Activated CD8-positive, alpha-beta memory T cell treated with anti-CD3 and anti-CD28 coated beads, Interleukin-2, amount 50 U/mL, for 4 hours (primary cell): ENCODE data around the gene MPEG1.

ENCODE experiments used
- DNase-seq: peaks from one replicate; pipeline ENCODE4 v3.0.0-alpha.2; 2020

Gene MPEG1, protein sequence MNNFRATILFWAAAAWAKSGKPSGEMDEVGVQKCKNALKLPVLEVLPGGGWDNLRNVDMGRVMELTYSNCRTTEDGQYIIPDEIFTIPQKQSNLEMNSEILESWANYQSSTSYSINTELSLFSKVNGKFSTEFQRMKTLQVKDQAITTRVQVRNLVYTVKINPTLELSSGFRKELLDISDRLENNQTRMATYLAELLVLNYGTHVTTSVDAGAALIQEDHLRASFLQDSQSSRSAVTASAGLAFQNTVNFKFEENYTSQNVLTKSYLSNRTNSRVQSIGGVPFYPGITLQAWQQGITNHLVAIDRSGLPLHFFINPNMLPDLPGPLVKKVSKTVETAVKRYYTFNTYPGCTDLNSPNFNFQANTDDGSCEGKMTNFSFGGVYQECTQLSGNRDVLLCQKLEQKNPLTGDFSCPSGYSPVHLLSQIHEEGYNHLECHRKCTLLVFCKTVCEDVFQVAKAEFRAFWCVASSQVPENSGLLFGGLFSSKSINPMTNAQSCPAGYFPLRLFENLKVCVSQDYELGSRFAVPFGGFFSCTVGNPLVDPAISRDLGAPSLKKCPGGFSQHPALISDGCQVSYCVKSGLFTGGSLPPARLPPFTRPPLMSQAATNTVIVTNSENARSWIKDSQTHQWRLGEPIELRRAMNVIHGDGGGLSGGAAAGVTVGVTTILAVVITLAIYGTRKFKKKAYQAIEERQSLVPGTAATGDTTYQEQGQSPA

DNA sequence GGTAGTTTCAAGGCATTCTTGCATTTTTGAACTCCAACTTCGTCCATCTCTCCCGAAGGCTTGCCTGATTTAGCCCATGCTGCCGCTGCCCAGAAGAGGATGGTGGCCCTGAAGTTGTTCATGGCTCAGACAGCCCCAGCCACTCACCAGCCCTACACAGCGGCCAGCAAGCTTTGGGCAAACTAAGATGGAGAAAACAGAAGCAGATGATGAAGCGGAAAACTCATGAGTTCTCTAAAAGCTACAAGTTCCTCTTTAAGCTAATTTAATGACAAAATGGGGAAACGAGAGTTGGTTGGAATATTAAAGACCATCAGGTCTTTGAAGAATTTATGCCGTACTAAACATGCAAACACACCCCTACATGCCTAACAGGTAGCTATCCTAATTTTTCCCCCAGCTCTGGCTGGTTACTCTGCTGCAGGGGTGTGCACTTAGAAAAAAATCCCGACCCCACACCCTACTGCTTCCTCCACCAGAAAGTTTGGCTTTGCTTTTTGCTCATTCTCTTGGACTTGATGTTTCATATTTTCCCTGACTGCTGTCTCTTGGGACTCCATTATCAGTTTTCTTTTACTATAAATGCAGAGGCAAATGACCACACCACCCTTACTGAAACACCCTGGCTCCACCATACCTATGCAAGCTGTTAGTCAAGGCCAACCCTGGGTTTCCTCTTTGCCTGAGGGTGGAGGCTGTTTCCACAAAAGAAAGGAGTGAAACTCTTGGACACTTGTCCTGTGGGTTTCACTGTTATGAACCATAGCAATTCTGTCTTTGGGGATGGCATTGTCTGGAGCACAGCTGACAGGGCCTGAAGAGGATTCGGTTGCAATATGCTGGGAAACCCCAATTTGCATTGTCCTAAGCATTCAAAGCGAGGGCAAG, at the start of gene MPEG1:
Gene MPEG1 (minus strand): TSS at position 184 of the 888 bp plus-strand sequence. CDS start 62 bp downstream, at position 122.
- DNase-seq: no peak

DNA sequence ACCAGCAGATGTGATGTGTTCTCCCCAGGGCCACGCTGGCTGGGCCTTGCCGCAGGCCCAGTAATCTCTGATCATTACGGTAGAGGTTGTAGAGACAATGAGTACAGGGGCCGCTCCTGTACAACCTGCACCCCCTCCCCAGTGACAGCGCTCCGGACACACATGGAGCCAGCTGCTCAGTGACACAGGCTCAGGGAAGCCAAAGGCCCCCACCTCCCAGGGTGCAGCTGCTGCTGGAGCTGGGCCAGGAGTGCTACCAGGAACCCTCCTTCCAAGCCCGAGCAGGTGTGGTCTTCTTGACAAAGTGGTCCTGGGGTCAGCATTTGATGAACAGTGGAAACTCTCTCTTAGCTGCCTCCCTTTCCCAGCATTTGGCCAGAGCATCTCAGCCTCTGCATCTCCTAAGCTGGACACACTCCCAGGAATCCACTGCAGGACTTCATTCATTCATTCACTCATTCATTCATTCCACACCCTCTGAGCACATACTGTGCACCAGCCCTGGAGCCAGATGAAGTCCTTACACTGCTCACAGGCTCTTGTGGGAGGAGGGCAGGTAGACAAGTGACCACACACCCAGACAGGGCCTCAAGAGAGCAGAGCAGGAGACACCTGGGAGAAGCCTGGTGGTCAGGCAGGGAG, 49.6 kb upstream of the MPEG1 start:
- no peak for DNase-seq

DNA sequence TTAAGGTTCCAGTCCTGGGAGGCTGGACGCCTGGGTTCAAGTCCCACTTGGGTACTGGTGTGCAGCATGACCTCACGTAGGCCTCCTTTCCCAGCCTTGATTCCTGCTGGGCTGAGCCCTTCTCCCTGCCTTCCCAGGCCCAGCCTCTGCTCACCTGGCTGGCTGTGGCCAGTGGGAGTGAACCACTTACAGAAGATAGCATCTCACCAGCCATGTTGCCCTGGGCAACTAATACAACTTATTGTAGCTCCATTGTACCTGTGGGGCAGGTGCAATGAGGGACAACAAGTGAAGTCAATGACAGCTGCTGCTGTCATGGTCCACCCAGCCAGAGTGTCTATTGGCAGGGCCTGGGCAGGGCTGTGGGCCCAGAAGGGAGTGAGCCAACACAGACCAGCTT, 48.4 kb upstream of the MPEG1 start:
- DNase-seq: no peak

DNA sequence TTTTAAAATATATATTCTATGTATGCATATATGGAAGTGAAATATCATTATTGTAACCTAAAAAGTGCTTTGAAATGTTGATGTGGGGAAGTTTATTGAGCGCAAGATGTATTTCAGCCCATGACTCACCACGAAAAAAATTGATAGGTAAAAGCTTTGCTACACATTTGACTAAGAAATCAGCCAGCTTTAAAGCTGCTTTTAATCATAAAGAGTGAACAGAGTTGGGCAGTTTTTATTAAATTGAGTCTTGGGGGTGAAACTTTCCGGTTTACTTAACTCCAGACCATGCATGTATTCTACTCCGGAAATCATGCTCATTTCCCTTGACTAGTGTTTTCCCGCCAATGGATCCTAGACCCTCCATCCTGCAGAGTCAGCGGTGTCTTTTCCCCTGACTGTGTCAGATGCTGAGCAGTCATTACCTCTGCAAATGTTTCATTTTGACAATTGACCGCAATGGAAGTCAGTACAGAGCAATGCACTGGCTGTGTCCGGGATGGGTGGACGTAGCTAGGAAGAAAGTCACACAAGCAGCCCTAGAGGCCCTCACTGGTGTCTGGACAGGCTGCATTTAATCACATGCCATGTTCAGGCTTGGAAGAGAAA, 47.2 kb upstream of the MPEG1 start:
- no peak for DNase-seq

DNA sequence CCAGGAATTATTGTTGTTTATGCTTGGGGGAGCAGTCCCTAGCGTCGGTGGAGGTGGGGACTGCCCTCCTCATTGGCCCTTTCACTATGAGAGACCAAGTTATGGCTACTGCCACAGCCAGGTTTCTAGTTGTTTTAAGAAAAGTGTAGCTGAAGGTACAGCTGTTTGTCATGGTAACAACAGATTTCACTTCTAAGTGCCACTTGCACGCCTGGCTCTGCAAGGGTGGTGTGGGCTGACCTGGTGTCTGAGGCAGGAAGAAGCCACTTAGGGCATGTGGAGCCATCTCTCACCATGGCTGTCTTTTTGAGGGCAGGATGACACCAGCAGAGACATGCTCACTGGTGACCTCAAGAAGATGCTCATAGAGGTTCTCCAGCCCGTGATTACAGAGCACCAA, 46.3 kb upstream of the MPEG1 start:
- DNase-seq: no peak

DNA sequence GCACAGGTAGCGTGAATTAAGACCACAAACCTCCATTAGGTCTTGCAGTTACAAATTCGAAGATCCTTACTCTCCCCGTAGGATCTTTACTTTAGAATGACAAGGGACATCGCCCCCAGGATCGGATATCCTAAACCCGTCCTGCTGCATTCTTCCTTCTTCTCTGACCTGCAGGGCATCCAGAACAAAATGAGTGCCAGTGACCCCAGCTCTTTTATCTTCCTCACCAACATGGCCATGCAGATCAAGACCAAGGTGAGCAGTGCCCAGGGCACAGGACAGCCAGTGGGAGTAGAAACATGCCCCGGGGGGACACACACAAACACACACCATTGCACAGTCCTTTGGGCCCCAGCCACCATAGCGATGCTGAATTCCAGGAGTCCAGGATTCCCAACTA, 42.6 kb upstream of the MPEG1 start:
- DNase-seq: no peak

DNA sequence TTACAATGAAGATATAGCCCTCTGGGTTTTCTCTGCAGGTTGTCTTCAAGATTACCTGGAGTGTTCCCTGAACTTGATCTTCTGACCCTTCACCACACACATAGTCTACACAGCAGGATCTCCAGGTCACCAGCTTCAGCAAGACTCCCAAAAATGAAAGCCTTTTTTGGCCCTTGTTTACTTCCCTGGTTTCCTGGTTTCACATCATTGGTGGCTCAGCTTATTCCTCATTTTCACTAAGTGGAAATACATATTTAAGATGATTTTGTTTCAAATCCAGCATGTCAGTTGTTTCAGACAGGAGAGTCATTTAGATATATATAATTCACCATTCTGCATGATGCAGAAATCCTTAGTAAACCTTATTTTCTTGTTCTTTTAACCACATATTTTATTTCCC, 41.6 kb upstream of the MPEG1 start:
- DNase-seq: no peak

DNA sequence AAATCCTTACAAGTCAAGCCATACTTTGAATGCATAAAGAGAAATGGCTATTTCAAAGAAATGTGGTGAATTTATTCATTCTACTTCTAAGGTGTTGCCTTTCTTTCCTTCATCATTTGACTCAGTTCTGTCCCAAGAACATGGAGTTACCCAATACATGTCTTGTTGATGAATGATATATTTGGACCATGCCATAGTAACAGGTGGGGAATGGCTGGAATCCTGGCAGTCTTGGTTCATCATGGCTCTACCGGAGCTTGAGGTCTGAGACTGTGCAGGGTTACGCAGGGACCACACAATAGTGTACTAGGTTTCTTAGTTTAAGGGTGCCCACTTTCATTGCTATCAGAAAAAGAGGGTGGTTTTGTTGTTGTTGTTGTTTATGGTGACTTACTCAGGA, 40.3 kb upstream of the MPEG1 start:
- DNase-seq: no peak

DNA sequence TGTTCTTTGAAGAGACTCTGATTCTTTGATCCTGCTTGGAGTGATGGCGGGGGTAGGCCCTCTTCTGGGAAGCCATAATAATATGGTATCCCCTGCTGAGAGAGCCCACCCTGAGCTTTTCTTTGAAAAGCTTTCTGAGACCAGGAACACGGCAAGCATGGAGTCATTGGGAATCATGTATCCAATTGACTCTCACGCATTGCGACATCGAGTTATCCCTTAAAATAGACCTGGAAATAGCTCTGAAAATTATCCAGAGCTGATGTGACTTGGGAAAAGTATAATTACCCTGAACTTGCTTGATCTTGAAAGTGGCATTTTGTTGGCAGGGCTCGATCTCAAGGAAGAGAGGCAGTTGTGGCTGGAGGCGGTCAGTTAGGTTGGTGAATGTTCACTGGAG, 36.8 kb upstream of the MPEG1 start:
- DNase-seq: no peak

DNA sequence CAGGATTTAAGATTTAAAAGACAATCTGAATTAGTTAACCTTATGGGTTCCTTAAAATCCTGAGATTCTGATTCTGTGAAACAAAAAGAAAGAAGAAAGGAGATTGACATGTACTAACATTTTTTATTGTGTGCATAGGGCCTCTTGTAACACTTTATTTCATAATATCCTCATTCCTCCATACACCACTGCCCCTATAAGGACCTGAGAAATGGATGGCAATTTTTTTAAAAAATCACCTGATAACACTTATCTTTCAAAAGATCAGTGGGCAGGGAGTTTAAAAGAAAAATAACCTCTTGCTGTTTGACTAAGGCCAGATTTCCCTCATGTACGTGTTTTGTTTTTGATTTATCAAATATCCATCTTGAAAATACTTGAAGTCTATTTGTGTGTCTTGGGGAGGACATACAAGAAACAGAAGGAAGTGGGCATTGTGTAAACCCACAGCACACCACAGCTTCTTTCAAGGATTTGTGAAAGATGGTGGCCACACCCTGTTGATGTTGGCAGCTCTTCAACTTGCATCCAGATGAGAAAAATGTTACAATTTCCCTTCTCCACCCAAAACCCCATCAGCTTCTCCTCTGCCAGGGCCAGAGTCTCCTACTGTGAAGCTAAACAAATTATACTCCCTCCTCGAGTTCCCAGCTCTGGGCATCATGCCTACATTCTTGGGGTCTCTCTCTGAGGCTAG, 35.0 kb upstream of the MPEG1 start:
- DNase-seq: no peak

DNA sequence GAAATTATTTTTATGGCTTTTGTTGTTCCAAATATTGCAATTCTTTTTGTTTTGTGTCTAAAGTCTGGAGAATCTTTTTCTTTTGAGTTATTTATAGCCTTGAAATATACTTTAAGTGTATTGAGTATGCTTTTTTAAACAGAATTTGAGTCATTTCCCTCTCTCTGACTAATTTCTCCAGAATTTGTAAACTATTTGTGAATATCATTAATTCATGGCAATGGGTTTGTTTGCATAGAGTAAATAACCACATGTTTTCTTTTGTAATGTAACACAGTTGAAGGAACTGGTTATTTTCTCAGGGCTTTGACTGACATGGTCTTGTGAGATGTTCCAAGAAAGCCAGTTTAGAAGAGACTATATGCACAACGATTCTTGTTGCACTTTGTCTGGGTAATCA, 30.9 kb upstream of the MPEG1 start:
- no peak for DNase-seq

DNA sequence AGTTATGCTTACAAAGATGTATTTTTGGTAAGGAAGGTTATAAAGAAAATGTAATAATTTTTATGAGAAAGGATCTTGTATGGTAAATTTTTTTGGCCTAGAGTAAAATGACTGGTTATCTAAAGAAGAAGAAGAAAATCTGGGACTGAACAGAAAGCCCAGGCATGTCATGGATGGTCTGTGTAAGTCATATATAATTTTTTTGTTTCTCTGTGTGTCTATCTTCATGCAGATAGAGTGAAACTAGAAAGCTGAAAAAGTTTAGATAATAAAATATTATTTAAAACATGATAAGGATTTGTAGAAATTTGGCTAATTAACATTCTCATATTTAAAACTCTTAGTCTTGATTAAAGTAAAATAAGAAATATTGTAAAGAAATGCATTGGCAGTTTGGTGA, 27.6 kb upstream of the MPEG1 start:
- DNase-seq: no peak

DNA sequence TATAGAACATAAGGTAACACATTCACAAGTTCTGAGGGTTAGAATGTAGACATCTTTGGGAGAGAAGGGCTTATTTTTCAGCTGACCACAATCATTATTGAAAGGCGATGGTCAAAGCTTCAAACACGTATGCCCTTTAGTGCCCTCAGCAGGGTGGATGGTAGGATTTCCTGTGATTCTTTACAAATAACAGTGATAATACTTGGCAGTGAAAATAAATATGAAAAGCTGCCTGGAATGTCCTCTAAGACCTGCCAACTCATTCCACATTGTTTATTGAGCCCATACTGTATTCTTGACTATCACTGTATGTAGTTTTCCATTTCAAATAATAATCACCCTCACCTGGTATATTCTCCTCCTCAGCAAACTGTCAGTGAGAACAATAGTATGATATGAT, 13.7 kb upstream of the MPEG1 start:
- no peak for DNase-seq

DNA sequence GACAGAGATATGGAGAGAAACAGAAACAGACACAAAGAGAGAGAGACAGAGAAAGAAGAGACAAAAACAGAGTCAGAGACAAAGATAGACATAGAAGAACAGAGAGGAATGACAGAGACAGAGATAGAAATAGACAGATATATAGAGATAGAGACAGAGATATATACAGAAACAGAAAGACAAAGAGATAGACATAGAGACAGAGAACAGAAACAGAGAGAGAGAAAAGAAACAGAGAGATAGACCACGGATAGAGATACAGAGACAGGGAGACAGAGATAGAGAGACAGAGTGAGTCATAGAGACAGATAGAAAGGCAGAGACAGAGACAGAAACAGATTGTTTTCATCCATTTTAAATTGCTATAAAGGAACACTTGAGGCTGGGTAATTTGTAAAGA, 12.3 kb upstream of the MPEG1 start:
- DNase-seq: no peak

DNA sequence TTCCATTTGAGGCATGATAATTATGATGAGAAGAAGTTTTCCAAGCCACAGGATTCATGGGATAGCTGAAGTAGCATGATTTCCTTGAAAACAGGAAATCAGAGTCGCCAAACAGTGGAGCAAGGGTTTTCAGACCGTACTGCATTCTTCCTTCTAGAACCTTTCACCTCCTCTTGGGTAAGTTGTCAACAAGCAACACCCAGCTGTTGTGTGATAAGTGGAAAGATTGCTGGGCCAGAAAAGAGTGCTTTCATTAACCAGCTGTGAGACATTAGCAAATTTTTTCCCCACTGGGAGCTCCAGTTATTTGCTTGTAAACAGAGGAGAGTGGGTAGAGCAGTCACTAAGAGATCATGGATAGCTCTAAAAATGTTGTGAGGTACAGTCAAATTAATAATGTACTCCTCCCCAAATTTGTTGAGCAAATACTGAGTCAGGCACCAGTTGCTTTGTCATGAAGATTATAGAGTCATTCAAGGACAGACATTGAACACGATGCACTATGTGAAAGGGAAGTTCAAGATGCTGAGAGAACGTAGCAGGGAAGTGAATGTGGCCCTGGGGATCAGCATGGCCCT, 11.7 kb upstream of the MPEG1 start:
- DNase-seq: no peak

DNA sequence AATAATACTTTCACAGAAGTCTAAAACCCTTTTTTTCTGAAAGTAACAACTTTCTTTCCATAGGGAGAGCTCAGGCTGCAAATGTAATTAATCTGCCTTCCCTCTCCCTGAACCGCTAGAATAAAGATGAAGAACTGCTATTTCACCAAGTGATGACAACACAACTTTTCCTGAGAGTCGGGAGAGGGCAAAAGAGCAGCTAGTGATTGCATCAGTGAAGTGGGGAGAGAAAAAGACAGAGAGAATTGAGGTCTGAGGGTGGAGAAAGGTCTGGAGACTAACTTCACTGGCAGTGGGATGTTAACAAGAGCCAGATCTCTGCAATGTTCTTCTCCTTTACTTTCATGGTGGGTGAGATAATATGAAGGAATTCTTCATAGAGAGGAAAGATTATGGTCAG, 10.9 kb upstream of the MPEG1 start:
- no peak for DNase-seq

DNA sequence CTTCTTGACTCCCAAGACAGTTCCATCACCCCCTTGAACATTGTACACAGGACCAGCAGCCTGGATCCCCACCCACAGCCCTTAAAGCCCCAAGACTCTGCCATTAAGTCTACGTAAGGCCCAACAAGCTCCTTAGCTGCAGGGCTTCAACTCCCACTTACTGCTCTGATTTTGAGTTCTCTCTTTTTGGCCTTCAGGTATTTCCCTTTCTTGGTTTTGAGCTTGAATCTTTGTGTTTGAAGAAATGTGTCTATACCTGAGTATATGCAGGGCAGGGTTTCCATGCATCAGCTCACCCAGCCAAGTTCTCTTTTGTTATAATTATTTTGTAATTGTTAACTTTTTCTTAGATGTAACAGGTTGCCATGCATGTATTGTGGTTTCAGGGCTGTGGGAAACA, 10.4 kb upstream of the MPEG1 start:
- no peak for DNase-seq

DNA sequence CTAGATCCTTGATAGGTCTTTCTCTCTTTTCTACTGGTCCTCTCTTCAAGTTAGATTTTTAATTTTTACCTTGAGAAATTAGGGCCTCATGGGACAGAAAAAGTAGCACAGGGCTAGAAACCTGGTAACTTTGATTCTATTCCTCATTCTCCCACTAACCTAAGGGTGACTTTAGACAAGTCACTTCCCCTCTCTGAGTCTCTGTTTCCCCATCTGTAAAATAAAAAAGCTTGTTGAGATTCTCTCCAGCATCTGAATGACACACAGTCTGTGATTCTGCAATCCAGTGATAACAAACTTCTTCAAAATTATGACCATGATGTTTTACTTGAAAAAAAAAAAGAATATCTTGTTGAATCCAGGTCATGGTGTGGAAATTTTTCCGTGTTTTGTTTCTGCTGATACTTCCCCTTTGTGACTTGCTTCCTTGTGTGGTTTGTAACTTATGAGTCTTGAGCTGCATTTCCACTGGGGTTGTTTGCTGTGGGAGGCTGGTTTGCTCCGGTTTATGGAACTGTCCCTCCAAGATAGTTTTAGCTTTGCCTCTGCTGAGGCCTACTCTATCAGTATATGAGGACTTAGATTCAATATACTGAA, 9.8 kb upstream of the MPEG1 start:
- DNase-seq: no peak

DNA sequence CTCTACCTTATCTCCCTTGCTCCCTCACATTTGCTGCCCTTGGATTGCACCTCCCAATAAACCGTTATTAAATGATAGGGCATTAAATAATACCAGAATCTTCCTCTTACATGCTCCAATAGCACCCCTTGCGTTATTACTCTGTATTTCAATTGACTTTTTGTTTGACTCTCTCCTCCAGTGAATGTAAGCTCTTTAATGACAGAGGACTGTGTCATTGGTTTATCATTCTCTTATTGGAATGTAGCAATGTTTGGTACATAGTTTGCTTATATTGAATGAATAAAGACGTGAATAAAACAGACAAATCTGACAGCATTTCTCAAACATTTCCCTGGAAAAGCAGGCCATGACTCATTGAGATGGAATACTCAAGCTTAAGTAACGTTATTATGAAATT, 8.7 kb upstream of the MPEG1 start:
- no peak for DNase-seq

DNA sequence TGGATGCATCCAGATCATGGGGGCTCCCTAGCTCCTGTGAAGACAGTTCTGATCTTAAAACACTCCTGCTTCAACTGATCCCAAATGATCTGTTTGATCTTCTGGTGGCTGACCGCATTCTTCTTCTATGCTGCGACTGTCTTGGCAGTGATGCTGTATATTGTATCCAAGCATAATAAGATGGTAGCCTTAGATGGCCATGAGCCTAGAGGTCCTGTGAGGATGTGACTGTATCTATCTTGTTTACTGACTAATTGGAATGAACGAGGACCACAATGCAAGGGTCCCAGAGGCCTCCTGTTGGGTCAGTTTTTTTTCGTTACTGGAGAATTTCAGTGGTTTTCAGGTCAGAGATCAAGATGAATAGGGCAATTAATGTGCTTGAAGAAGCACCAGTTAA, 7.1 kb upstream of the MPEG1 start:
- no peak for DNase-seq

DNA sequence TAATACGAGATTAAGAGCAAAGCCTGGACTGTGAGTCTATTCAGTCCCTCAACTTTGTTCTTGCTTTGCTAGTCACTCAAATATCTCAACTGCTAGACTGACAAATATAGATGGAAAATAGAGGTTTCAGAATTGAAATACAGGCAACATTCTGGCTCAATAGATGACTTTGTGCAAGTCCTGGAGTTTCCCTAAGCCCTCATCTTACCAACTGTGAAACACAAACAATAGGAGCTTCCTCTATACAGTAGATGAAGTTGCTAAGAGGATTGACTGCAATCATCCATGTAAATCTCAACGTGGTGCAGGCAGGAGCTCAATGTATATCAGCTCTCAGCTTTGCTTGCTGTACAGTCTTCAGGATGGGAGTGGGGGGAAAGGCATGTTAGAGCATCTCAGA, 6.2 kb upstream of the MPEG1 start:
- no peak for DNase-seq
